Right ventricle myocardium superior (tissue), 1 donor: ENCODE measurements around the gene ADIPOR2. TPM values are rescaled to one million over a fixed set of nuclear protein-coding genes. Genes with fewer than 3 reads are reported as not detected.

ENCODE experiments used
- ATAC-seq: fragments of 200-7000 bp; cut with Tn5 transposase; one replicate; pipeline ENCODE4 v1.9.1; 2020; ENCODE audit warnings: mild to moderate bottlenecking; ENCODE audit not compliant: poor library complexity
- DNase-seq: peaks from one replicate; pipeline ENCODE4 v3.0.0-alpha.2; 2020
- intact Hi-C: fragments of 100-400 bp; cut with DNase I; formaldehyde crosslinking; loops from one replicate; pipeline ENCODE4 v1.11.2; 2022
- total RNA-seq: library from RNA; stranded (reverse); fragmentation: NEBNext Ultra II Directional; extraction: Animal tissue kit (Norgen Biotek cat#: 25700); gene quantifications from one replicate; pipeline ENCODE4 v1.2.1, GENCODE V29; 2021
- donor health status: DM: no; HTN: yes; CAD: no; lungs with severe emphysema.

Gene ADIPOR2
- total RNA-seq, 1 donor from 2014 or later: 30.8 TPM

DNA sequence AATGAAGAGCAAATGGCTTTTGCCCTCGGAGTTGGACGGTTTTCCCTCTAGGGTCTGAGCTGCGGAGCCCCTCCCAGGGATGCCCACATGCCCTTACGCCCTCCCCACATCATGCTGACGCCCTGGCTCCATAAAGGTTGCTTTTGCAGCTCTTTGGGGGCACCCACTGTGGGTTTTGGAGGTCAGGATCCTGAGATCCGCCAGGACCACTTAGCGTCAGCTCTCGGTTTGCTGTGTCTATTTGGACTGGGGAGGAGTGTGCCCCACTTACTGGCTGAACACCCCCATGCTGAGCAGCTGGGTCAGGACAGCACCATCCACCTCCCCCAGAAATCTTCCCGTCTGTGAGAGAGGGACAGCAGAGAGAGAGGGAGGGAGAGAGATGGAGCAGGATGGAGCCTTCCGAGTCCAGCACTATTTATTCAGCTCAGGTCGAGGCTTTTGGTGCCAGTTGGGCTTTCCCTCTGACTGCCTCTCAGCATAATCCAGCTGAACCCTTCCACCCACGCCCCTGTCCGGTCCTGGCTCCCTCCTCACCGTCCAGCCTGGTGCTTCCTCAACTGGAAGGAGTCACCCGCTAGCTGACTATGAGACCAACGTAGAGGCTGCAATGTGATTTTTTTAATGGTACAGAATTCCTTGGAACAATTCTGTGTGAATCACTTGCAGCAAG, 110.6 kb downstream of the ADIPOR2 start:
- intact Hi-C loops: loop anchor here (10.0 kb wide), 2 partner anchors 233 to 483 kb away; no protein-coding TSS in a partner anchor
- no peak for DNase-seq
- no peak for ATAC-seq

DNA sequence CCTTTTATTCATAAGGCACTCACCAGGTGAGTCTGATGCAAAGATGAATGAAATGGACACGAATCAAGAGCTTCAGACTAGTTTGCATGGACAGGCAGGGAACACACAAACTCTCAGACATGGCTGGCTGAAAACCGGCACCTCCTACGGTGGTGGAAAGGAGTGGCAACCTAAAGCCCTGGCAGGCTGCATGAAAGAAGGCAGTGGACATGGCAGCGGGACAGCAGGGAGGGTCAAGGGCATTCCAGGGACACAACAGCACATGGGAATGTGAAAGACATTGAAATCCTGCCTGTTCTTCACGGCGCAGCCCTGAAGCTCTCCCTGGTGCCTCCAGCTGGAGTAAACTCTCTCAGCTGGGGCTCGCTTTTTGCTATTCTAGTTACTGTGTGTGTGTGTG, 112.9 kb downstream of the ADIPOR2 start:
- DNase-seq (no peak), ATAC-seq (no peak)
- intact Hi-C loops: loop anchor here (10.0 kb wide), 2 partner anchors 231 to 481 kb away; no protein-coding TSS in a partner anchor

DNA sequence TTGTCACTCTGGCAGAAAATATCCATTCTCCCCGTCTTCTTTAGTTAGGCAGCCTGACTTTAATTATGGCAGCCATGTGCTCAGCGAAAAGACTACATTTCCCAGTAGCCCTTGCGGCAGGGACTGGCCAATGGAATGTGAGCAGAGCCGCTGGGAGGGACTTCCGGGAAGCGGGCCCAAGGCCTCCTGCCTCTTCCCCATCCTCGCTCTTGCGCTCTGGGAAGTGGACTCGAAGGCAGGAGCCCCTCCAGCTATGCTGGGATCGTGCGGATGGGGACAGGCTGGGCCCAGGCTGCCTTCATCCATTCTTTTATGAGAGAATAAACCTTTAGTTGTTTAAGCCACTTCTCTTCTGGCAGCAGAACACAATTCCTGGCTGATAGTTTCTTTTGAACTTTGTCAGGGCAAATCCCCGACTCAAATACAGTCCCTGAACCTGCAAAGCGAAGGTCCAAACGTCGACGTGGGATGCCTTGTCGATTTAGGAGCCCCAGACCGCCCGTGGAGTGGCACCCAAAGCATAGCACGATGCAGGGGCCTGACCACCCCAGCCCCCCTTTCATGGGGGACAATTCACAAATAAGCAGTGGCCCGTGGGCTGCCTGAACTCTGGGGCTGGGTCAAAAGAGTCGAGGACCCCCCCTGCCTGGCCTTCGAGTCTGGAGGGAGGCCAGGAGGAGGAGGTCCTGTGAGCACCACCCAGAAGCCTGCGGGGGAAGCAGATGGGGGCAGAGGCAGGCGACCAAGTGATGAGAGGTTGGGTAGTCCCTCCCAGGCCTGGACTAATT, 113.9 kb downstream of the ADIPOR2 start:
- DNase-seq (peak; percentile 93), ATAC-seq (peak; percentile 82)
- intact Hi-C loops: loop anchor here (10.0 kb wide), 2 partner anchors 230 to 480 kb away; no protein-coding TSS in a partner anchor

DNA sequence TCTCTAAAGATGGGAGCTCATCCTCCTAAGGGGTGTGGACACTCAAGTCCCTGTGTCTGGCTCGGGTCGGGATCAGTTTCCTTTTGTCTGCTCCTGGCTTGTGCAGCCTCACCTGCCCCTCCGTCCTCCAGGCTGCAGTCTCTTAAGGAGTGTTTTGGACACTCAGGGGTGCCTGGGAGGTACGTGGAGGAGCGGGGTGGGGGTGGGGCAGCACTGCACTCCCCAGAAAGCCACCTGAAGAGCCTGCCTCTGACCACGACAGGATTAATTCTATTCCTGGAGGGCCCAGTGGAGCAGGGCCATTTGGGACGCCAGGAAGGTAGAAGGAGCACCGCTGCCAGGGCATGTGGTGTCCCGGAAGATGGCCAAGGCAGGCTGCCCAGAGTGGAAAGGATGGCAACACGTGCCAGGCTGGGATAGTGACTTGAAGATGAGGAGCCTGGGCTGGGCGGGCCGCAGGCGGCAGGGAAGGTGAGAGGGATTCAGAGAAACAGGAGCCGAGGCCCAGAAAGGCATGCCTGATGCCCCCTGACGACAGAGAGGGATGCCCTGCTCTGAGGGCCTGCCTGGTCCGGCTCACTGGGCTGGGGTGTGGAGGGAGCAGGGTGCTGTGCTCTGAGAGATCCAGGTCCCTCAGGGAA, 114.7 kb downstream of the ADIPOR2 start:
- ATAC-seq (peak; percentile 74), DNase-seq (peak; percentile 76)
- intact Hi-C loops: loop anchor here (10.0 kb wide), 2 partner anchors 229 to 479 kb away; no protein-coding TSS in a partner anchor

DNA sequence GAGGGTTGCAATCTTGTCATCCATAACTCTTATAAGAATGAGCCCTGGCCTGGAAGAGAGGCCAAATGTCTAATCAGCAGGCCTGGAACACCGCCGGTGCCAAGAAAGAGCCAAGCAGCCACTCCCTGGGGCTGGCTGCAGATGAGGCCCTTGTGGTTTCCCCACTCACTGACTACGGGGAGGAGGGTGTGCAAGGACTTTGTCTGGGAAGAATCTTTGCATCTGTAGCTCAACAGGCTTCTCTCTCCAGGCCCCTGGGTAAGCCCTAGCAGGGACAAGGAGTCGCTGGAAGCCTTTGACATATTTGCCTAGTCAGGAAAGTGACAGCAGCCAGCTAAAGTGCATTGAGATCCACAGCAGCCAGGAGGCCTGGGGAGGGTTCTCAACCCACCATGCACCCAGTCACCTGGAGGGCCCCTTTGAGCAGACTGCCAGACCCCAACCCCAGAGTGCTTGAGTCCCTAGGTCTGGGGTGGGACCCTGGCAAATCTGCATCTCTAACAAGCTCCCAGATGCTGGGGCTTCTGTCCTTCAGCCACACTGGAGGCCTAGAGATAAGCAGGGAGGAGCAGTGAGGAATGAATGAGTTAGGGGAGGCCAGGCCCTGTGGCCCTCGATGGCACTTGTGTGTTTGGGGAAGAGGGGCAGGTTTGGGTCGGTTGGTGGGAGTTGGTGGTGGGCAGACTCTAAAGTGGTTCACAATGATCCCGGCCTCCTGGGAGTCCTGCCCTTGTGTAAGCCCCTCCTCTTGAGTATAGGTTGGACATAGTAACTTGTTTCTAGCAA, 115.6 kb downstream of the ADIPOR2 start:
- intact Hi-C loops: loop anchor here (10.0 kb wide), 2 partner anchors 228 to 478 kb away; no protein-coding TSS in a partner anchor
- ATAC-seq: peak; percentile 63
- DNase-seq: peak; percentile 64

DNA sequence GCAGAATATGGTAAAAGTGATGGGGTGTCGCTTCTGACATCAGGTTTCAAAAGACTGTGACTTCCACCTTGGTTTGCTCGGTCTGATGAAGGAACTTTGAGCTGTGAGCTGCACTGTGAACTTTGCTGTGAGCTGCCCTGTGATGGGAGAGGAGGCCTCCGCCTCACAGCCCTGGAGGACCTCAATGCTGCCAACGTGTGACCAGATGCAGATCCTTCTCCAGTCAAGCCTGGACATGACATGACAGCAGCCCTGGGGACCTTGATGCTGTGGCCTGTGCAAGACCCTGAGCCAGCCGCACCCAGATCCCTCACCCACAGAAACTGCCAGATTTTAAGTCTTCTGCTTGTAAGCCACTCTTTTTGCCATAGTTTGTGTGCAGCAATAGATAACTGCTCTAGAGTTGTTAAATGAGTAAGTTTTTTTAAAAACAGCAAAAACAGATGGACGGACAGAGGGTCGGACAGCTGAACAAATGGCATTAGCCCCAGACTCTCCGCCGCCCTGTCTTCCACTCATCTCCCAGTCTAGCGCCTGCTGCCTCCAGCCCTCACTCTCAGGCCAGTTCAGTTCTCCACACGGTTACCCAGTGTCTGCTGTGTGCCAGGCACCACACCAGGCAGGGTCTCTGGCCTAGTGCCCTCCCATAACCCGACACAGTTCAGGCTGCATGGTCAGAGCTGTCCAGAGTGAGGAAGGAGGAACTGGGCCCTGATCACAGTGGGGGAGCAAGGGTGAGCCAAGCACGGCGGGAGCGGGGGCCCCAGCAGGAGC, 116.4 kb downstream of the ADIPOR2 start:
- intact Hi-C loops: loop anchor here (10.0 kb wide), 2 partner anchors 228 to 478 kb away; no protein-coding TSS in a partner anchor

DNA sequence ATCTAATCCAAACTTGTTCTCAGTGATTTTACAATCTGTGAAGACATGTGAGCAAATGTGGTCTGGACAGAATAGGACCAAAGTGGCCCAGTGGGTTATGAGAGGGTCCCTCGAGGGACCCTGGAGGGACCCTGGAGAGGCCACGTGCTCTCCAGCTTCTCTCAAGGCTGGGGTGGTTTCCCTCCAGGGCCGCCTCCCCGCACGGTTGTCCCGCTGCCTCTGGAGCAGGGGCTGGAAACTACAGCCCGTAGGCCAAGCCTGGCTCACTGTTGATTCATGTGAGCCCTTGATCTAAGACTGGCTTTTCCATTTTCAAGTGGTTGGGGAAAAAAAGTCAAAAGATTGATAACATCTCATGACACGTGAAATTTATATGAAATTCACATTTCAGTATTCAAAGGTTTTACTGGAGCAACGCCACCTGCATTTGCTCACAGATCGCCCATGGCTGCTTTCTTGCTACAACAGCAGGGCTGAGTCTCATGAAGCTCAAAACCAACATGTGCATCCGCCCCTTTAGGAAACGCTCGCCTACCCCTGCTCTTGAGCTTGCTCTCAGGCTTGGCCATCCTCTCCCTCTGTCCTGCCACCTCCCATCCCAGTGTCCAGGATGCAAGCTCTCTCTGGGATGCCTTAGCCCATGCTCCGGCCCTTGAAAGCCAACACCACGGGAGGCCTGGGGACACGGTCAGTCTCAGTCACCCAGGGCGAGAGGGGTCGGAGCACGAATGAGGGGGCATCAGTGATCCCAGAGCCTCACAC, 117.3 kb downstream of the ADIPOR2 start:
- ATAC-seq (no peak), DNase-seq (peak; percentile 22)
- intact Hi-C loops: loop anchor here (10.0 kb wide), 2 partner anchors 227 to 477 kb away; no protein-coding TSS in a partner anchor

More for the DNA sequence above, 116.4 kb downstream of the ADIPOR2 start:
- DNase-seq (peak; percentile 21), ATAC-seq (no peak)

DNA sequence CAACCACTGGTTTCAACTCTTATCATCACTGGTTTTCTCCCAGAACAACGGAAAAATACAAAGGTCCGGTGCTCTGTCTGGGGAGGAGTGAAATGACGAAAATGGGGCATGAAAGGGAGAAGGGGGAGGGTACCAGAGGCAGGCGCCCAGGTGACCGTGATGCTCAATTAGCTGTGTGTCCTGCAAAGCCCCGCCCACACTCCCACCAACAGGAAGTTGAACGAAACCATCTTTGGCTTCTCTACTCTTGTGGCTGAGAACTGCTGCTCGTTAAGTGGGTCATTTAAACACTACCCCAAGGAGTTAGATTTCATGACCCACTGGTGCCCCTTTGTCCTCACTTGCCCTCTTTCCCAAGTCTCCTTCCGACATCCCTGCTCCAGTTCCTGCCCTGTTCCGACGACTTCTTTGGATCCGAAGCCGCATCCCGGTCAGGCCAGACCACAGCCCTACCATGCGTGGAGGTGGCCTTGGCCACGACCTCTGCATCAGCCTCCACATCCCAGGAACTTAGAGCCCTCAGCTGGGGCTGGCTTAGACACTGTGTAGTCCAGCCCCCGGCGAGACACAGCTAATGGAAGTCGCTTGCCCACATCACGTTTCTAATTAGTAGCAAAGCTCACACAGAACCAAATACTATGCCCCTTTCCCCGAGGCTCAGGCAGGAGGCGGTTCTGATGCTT, 118.1 kb downstream of the ADIPOR2 start:
- intact Hi-C loops: loop anchor here (10.0 kb wide), 2 partner anchors 226 to 476 kb away; no protein-coding TSS in a partner anchor
- DNase-seq (peak; percentile 32), ATAC-seq (no peak)

DNA sequence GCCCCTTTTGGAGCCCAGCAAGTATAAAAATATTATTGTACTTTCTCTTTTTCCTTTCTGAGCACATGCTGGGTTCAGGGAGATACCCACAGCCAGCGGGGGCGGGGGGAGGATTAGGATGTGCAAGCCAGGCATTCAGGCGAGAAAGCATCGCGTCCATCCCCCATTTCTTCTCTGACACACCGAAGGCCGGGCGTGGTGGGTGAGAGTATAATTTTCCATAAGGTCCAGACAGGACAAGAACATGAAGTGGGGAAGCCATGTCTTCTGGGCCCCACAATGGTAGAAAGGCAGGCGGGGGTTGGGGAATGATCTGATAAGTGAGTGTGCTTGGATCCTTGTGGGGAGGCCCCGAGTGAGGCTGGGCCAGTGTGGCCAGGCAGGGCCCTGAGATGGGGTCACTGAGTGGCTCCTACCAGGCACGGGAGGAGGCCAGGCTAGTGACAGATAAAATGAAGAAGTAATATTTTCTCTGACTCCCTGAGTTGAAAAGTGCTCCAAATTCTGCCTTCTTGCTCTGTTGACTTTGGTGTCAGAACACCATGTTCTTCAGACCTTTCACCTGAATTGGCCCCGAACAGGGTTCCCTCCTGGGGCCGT, 118.8 kb downstream of the ADIPOR2 start:
- intact Hi-C loops: loop anchor here (10.0 kb wide), 2 partner anchors 225 to 475 kb away; no protein-coding TSS in a partner anchor
- DNase-seq (peak; percentile 36), ATAC-seq (no peak)

DNA sequence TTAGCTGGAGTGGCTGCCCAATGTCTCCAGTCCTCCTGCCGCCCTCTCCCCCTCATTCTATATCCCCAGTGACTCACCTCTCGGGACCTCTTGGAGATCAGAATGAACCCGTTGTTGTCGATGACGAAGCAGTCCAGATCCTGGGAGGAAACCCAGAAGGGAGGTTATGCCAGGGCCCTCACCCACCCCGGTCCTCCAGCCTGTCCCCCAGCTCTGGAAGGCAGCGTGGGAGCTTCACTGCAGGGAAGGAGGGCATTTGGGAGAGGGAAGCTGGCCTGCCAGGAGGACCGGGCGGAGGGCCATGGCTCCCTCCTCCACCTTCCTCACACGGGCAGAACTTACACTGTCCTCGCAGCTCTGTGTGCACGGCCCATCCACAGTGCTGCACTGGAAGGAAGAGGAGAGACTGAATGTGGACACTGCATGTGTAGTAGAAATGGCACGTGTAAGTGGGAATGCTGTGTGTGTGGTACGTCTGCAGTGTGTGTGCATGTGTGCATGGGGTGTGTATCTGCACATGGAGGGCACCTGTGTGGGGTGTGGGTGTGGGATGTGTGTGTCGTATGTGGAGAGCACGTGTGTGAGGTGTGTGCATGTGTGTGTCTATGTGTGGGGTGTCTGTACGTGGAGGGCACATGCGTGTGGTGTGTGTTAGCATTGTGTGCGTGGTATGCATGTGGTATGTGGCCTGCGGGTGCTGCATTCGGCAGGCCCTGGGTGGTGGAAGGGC, 119.5 kb downstream of the ADIPOR2 start:
- DNase-seq (peak; percentile 30), ATAC-seq (no peak)
- intact Hi-C loops: no loop called here

DNA sequence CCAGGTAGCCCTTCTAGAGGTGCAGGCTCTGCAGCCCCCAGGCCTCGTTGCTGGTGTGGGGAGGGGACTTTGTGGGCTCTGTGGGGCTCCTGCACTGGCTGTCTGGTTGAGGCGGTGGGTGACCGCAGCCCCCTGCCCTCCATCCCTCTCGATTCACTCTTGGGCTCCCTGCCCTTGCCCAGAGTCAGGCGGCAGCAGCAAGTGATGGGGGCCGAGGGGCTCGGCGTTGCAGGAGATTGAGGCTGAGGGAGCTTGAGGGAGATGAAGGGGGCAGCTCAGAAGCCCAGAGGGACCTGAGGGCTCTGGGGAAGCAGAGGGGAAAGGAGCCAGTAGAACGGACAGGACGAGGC, 120.0 kb downstream of the ADIPOR2 start:
- no peak for ATAC-seq

DNA sequence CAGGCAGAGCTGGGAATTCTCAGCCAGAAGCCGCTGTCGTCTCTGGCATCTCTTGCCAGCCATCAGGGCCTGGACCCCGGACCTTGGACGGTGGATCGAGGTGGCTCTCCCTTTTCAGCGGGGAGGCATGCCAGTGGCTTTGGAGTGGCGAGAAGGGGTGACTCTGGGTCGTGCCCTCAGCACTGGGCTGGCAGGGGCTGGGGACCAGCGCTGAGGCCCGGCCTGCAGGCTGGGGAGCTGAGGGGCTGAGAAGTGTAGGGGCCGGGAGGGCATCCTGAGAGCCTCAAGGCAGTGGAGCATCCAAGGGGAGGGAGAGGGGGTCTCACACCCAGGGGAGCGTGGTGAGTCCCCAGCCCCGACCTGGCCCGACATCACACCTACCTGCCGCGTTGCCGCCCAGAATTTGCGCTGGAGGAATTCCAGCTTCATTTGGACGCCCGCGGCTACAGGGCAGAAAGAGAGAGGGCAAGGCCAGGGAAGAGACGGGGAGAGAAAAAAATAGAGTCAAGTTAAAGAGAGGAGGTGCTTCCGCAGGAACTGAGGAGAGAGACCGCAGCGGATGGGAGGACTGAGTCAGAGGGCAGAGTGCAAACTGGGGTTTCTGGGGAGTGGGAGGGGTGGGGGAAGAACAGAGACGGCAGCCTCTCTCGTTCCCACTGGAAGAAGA, 120.5 kb downstream of the ADIPOR2 start:
- DNase-seq: peak; percentile 46
- intact Hi-C loops: no loop called here
- ATAC-seq: no peak

More for the DNA sequence above, 120.0 kb downstream of the ADIPOR2 start:
- DNase-seq: peak; percentile 21
- intact Hi-C loops: no loop called here

DNA sequence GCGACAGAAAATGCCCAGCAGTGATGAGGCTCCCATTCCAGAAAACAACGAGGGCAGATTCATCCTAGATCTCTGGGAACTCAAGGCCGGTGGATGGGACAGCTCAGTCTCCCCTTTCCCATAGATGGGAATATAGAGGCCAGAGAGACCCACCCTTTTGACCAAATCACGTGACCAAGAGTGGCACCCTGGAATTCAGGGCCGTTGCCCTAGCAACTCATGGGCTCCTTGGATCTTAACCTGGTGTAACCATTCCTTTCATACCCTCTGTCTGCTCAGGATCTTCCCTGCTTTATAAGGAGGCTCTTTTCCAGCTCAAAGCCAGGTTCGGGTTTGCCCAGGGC, 121.0 kb downstream of the ADIPOR2 start:
- intact Hi-C loops: no loop called here
- no peak for ATAC-seq
- DNase-seq: no peak

DNA sequence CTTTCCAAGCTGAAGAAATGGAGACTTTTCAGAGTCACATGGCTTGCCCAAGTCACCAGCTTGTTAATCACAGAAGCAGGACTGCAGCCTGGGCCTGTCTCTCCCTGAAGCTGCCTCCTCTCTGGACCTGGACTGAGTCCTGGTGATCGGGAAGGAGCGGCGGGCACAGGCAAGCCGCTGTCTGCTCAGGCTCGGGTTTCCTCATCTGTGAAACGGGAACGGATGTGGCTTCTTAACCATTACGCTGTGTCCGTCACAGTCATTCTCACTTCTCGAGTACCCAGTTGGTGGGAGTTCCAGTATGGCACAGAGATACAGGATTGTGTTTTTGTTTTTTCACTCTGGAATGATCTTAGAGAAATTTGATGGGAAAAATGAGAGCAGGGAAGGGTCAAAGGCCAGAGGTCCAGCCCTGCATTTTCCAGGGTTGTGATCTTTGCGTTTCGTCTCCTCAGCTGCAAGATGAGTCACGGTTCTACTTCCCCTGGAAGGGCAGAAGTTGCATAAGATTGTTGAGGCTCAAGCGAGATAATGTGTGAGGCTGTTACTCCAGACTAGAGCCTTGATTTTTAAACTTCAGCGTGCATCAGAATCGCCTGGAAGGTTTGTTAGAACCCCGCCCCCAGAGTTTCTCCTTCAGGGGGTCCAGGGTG, 121.9 kb downstream of the ADIPOR2 start:
- DNase-seq (peak; percentile 68), ATAC-seq (peak; percentile 64)
- intact Hi-C loops: no loop called here
